ENCODE data around the gene ACACB.

DNA sequence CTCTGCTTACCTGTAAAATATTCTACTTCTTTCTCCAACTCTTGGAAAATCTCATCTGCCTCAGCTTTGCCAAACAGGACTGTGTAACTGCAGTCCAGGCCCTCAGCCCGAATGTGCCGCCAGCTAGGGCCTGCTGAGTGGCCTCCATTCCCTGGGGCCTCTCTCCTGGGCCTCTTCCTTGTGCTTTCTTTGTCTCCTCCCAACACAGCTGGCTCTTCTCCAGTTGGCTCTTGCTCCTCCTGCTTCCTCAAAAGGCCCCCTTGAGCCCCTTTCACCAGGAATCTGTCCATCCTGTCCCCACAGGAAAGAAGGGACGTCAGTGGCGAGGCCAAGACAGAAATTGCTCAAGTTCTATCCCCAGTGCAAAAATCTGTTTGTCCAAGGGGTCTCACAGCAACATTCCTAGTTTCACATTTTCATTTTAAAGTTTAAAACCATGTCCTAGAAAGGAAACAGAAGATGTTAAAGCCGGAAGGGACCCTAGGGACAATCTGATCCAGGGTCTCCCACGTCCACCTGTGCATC is 23.8 kb upstream of the ACACB start:
- TF ChIP-seq FOXP2 (optimal IDR thresholded peaks at IDR 0.05; ENCODE audit: control extremely low read depth, extremely low read length, insufficient read depth) (no peak), EZH2 (IDR thresholded peaks at IDR 0.05) (no peak), POLR2AphosphoS5 (IDR thresholded peaks at IDR 0.05; ENCODE audit: borderline replicate concordance, low read depth, low read length) (no peak)
